SK-N-SH treated with all-trans-retinoic acid at 6 μM for 48 hours (cell line): ENCODE data around the gene CENPH.

Source experiments
- ATAC-seq: fragments of 200-7000 bp; cut with Tn5 transposase; 3 replicates; pipeline ENCODE4 v1.9.1; 2020; ENCODE audit warnings: mild to moderate bottlenecking, moderate library complexity
- ARNTL ChIP-seq: fragments of 450-650 bp; formaldehyde crosslinking; IDR thresholded peaks from 2 replicates; pipeline ENCODE4 v1.5.0; 2020; ENCODE audit warnings: low read depth, mild to moderate bottlenecking, moderate library complexity, borderline replicate concordance
- BACH2 ChIP-seq: fragments of 250-450 bp; sonication (Bioruptor Pico); IDR thresholded peaks from 2 replicates; pipeline ENCODE4 v1.9.0; 2021; ENCODE audit warnings: mild to moderate bottlenecking, borderline replicate concordance
- CREB5 ChIP-seq: fragments of 250-450 bp; sonication (Bioruptor Pico); IDR thresholded peaks from 2 replicates; pipeline ENCODE4 v1.5.1; 2020; ENCODE audit warnings: low read depth, mild to moderate bottlenecking, moderate library complexity
- CSDC2 ChIP-seq: fragments of 250-450 bp; sonication (Bioruptor Pico); IDR thresholded peaks from 2 replicates; pipeline ENCODE4 v1.5.0; 2020; ENCODE audit warnings: mild to moderate bottlenecking, moderate library complexity
- CSRNP3 ChIP-seq: fragments of 250-450 bp; sonication (Bioruptor Pico); IDR thresholded peaks from 2 replicates; pipeline ENCODE4 v1.5.1; 2021; ENCODE audit warnings: mild to moderate bottlenecking, moderate library complexity
- ESRRG ChIP-seq: fragments of 250-450 bp; sonication (Bioruptor Pico); IDR thresholded peaks from 2 replicates; pipeline ENCODE4 v1.6.1; 2021; ENCODE audit warnings: mild to moderate bottlenecking
- GLIS3 ChIP-seq: fragments of 250-450 bp; sonication (Bioruptor Pico); IDR thresholded peaks from 2 replicates; pipeline ENCODE4 v1.5.0; 2020; ENCODE audit warnings: mild to moderate bottlenecking, moderate library complexity
- ISL1 ChIP-seq: fragments of 250-450 bp; sonication (Bioruptor Pico); IDR thresholded peaks from 2 replicates; pipeline ENCODE4 v2.1.2; 2022; ENCODE audit warnings: mild to moderate bottlenecking, moderate library complexity
- OSR1 ChIP-seq: fragments of 250-450 bp; sonication (Bioruptor Pico); IDR thresholded peaks from 2 replicates; pipeline ENCODE4 v1.8.0; 2022; ENCODE audit warnings: moderate library complexity, mild to moderate bottlenecking, inconsistent platforms
- PATZ1 ChIP-seq: fragments of 250-450 bp; sonication (Bioruptor Pico); IDR thresholded peaks from 2 replicates; pipeline ENCODE4 v1.8.0; 2020; ENCODE audit warnings: mild to moderate bottlenecking, moderate library complexity, borderline replicate concordance
- POU6F1 ChIP-seq: fragments of 250-450 bp; sonication (Bioruptor Pico); IDR thresholded peaks from 2 replicates; pipeline ENCODE4 v1.8.0; 2021; ENCODE audit warnings: low read depth, mild to moderate bottlenecking, moderate library complexity, borderline replicate concordance
- PPARA ChIP-seq: fragments of 250-450 bp; sonication (Bioruptor Pico); IDR thresholded peaks from 2 replicates; pipeline ENCODE4 v1.5.0; 2020; ENCODE audit warnings: mild to moderate bottlenecking, borderline replicate concordance
- RARB ChIP-seq: fragments of 250-450 bp; sonication (Bioruptor Pico); IDR thresholded peaks from 2 replicates; pipeline ENCODE4 v1.8.0; 2021; ENCODE audit warnings: mild to moderate bottlenecking, moderate library complexity
- SNAI2 ChIP-seq: fragments of 250-450 bp; sonication (Bioruptor Pico); IDR thresholded peaks from 2 replicates; pipeline ENCODE4 v1.5.0; 2020; ENCODE audit warnings: mild to moderate bottlenecking, moderate library complexity
- TCF4 ChIP-seq: fragments of 250-450 bp; sonication (Bioruptor Pico); IDR thresholded peaks from 2 replicates; pipeline ENCODE4 v1.8.0; 2021; ENCODE audit warnings: mild to moderate bottlenecking, moderate library complexity, borderline replicate concordance
- TOX ChIP-seq: fragments of 250-450 bp; sonication (Bioruptor Pico); IDR thresholded peaks from 2 replicates; pipeline ENCODE4 v1.8.0; 2021; ENCODE audit warnings: mild to moderate bottlenecking, moderate library complexity, borderline replicate concordance
- TSHZ2 ChIP-seq: fragments of 250-450 bp; sonication (Bioruptor Pico); IDR thresholded peaks from 2 replicates; pipeline ENCODE4 v1.5.0; 2020; ENCODE audit warnings: mild to moderate bottlenecking, moderate library complexity
- ZC3H10 ChIP-seq: fragments of 250-450 bp; sonication (Bioruptor Pico); IDR thresholded peaks from 2 replicates; pipeline ENCODE4 v1.5.1; 2021; ENCODE audit warnings: mild to moderate bottlenecking, moderate library complexity
- ZFP3 ChIP-seq: fragments of 250-450 bp; sonication (Bioruptor Pico); IDR thresholded peaks from 2 replicates; pipeline ENCODE4 v1.5.0; 2020; ENCODE audit warnings: mild to moderate bottlenecking, moderate library complexity
- ZFP30 ChIP-seq: fragments of 450-650 bp; formaldehyde crosslinking; IDR thresholded peaks from 2 replicates; pipeline ENCODE4 v1.5.0; 2022; ENCODE audit warnings: mild to moderate bottlenecking, moderate library complexity
- ZNF565 ChIP-seq: fragments of 450-650 bp; formaldehyde crosslinking; conservative IDR thresholded peaks from 2 replicates; pipeline ENCODE4 v1.5.0; 2020; ENCODE audit warnings: low read depth, mild to moderate bottlenecking, moderate library complexity
- ZNF70 ChIP-seq: fragments of 450-650 bp; formaldehyde crosslinking; IDR thresholded peaks from 2 replicates; pipeline ENCODE4 v1.5.0; 2020; ENCODE audit warnings: mild to moderate bottlenecking, moderate library complexity
- ZNF8 ChIP-seq: fragments of 450-650 bp; formaldehyde crosslinking; IDR thresholded peaks from 2 replicates; pipeline ENCODE4 v1.5.0; 2020; ENCODE audit warnings: mild to moderate bottlenecking, moderate library complexity

CENPH gene

GRCh38 chr5:69242215-69242927 is 53.0 kb downstream of the CENPH start:
- no peak for TF ChIP-seq ZFP3 (CRISPR knock-in tag)
- no peak for TF ChIP-seq BACH2 (CRISPR knock-in tag)
- no peak for TF ChIP-seq POU6F1 (CRISPR knock-in tag)
- TF ChIP-seq ARNTL, result no peak
- no peak for TF ChIP-seq TOX (CRISPR knock-in tag)
- TF ChIP-seq TSHZ2 (CRISPR knock-in tag), result no peak
- no peak for TF ChIP-seq ZNF565 (CRISPR knock-in tag)
- no peak for TF ChIP-seq ZC3H10 (CRISPR knock-in tag)
- TF ChIP-seq ISL1 (CRISPR knock-in tag), result no peak
- no peak for TF ChIP-seq CSDC2 (CRISPR knock-in tag)
- no peak for TF ChIP-seq CREB5
- TF ChIP-seq ZNF8 (CRISPR knock-in tag), result no peak
- no peak for TF ChIP-seq TCF4 (CRISPR knock-in tag)
- TF ChIP-seq ESRRG (CRISPR knock-in tag), result no peak
- TF ChIP-seq ZFP30, result no peak
- no peak for TF ChIP-seq RARB (CRISPR knock-in tag)
- no peak for ATAC-seq

GRCh38 chr5:69245031-69245430 is 55.6 kb downstream of the CENPH start:
- no peak for ATAC-seq
- no peak for TF ChIP-seq CSDC2 (CRISPR knock-in tag)
- no peak for TF ChIP-seq GLIS3 (CRISPR knock-in tag)
- TF ChIP-seq CREB5, result no peak
- TF ChIP-seq RARB (CRISPR knock-in tag), result no peak
- no peak for TF ChIP-seq PPARA (CRISPR knock-in tag)
- no peak for TF ChIP-seq ZNF8 (CRISPR knock-in tag)
- TF ChIP-seq POU6F1 (CRISPR knock-in tag), result no peak
- no peak for TF ChIP-seq TOX (CRISPR knock-in tag)
- no peak for TF ChIP-seq TSHZ2 (CRISPR knock-in tag)
- TF ChIP-seq CSRNP3 (CRISPR knock-in tag), result no peak
- no peak for TF ChIP-seq TCF4 (CRISPR knock-in tag)
- TF ChIP-seq ESRRG (CRISPR knock-in tag), result no peak
- no peak for TF ChIP-seq ZC3H10 (CRISPR knock-in tag)
- no peak for TF ChIP-seq ZFP30
- no peak for TF ChIP-seq OSR1
- no peak for TF ChIP-seq ARNTL
- no peak for TF ChIP-seq ZNF70 (CRISPR knock-in tag)
- TF ChIP-seq PATZ1, result no peak
- TF ChIP-seq SNAI2 (CRISPR knock-in tag), result no peak
